ENCODE results near the gene TBC1D21.
A peak's percentile ranks its signal among the peaks of the same experiment; 100 is the strongest.

The TBC1D21 gene

DNA sequence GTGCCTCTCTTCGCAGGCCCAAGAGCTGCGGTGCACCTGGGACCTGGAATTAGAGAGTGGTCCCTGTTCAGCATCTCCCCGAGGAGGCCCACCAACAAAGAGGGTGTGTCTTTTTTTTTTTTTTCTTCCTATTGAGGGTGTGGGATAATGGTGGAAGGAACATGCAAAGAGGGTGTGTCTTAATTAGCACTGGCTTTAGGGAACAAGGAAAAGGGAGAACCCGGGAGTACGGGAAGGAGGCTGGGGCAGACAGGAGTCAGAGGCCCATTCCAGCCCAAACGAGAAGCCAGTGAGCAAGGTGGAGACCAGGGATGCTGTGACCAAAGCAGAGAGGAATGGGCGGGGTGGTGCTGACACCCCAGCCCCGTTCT lies 52.5 kb downstream of the TBC1D21 start:
- Histone ChIP-seq H3K4me3 (ENCODE audit: low read depth, low read length) (peak overlapping the region; percentile 89), H3K9me3 (ENCODE audit: severe bottlenecking) (no peaks in the 10 kb centered on the region), H3K27ac (peak overlapping the region; percentile 90), H3K36me3 (peaks cover 15% of the 10 kb centered on the region), H3K27me3 (ENCODE audit: insufficient read depth, low read depth, severe bottlenecking) (no peaks in the 10 kb centered on the region)
- no peak for DNase-seq
- TF ChIP-seq, protein P1, sequence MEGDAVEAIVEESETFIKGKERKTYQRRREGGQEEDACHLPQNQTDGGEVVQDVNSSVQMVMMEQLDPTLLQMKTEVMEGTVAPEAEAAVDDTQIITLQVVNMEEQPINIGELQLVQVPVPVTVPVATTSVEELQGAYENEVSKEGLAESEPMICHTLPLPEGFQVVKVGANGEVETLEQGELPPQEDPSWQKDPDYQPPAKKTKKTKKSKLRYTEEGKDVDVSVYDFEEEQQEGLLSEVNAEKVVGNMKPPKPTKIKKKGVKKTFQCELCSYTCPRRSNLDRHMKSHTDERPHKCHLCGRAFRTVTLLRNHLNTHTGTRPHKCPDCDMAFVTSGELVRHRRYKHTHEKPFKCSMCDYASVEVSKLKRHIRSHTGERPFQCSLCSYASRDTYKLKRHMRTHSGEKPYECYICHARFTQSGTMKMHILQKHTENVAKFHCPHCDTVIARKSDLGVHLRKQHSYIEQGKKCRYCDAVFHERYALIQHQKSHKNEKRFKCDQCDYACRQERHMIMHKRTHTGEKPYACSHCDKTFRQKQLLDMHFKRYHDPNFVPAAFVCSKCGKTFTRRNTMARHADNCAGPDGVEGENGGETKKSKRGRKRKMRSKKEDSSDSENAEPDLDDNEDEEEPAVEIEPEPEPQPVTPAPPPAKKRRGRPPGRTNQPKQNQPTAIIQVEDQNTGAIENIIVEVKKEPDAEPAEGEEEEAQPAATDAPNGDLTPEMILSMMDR (IDR thresholded peaks at IDR 0.05; ENCODE audit: low read depth, low read length): no peak

DNA sequence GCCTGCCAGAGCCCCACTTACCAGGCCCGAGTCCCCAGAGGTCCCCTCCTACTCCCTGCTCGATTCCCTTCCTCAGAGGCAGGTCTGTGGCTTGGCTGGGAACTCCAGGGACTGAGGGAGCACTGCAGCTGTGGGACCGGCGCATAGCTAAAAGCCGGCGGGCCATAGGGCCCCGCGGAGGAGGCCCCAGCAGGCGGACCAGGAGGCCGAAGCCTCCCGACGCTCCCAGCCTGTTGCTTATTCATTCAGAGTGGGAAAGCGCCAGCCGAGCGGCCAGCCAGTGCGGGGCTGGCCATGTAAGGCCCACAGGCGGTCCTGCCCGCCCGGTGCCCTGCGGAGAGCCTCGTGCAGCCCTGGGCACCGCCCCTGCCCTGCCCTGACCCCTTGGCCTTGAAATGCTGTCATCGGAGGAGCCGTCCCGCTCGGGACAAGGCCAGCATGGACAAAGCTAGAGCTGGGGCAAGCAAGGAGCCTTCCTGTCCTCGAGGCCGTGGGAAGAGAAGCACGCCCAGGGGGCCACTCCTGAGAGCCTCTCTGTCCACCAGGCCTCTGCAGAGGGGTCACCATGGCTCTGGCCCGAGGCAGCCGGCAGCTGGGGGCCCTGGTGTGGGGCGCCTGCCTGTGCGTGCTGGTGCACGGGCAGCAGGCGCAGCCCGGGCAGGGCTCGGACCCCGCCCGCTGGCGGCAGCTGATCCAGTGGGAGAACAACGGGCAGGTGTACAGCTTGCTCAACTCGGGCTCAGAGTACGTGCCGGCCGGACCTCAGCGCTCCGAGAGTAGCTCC lies 53.0 kb downstream of the TBC1D21 start, which contains the start of gene LOXL1:
Gene LOXL1, plus strand, starts transcription at position 244 of the 784 bp plus-strand sequence. Its CDS starts 322 bp downstream, at position 566.
- peaks cover 20% of the 10 kb centered on the region for H3K36me3 ChIP-seq
- no peaks in the 10 kb centered on the region for H3K9me3 ChIP-seq (ENCODE audit: severe bottlenecking)
- H3K27me3 ChIP-seq (ENCODE audit: insufficient read depth, low read depth, severe bottlenecking): no peaks in the 10 kb centered on the region
- peak within 1 kb of the TSS; percentile 89 for H3K4me3 ChIP-seq (ENCODE audit: low read depth, low read length)
- DNase-seq: peak; percentile 65
- TF ChIP-seq, protein P1 (IDR thresholded peaks at IDR 0.05; ENCODE audit: low read depth, low read length): no peak
- peak within 1 kb of the TSS; percentile 90 for H3K27ac ChIP-seq

DNA sequence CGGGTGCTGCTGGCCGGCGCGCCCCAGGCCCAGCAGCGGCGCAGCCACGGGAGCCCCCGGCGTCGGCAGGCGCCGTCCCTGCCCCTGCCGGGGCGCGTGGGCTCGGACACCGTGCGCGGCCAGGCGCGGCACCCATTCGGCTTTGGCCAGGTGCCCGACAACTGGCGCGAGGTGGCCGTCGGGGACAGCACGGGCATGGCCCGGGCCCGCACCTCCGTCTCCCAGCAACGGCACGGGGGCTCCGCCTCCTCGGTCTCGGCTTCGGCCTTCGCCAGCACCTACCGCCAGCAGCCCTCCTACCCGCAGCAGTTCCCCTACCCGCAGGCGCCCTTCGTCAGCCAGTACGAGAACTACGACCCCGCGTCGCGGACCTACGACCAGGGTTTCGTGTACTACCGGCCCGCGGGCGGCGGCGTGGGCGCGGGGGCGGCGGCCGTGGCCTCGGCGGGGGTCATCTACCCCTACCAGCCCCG lies 53.7 kb downstream of the TBC1D21 start:
- Histone ChIP-seq H3K27me3 (ENCODE audit: insufficient read depth, low read depth, severe bottlenecking) (no peaks in the 10 kb centered on the region), H3K36me3 (peaks cover 27% of the 10 kb centered on the region), H3K27ac (peak overlapping the region; percentile 90), H3K9me3 (ENCODE audit: severe bottlenecking) (no peaks in the 10 kb centered on the region), H3K4me3 (ENCODE audit: low read depth, low read length) (peak overlapping the region; percentile 89)
- TF ChIP-seq, protein P1 (IDR thresholded peaks at IDR 0.05; ENCODE audit: low read depth, low read length): no peak
- DNase-seq: no peak

DNA sequence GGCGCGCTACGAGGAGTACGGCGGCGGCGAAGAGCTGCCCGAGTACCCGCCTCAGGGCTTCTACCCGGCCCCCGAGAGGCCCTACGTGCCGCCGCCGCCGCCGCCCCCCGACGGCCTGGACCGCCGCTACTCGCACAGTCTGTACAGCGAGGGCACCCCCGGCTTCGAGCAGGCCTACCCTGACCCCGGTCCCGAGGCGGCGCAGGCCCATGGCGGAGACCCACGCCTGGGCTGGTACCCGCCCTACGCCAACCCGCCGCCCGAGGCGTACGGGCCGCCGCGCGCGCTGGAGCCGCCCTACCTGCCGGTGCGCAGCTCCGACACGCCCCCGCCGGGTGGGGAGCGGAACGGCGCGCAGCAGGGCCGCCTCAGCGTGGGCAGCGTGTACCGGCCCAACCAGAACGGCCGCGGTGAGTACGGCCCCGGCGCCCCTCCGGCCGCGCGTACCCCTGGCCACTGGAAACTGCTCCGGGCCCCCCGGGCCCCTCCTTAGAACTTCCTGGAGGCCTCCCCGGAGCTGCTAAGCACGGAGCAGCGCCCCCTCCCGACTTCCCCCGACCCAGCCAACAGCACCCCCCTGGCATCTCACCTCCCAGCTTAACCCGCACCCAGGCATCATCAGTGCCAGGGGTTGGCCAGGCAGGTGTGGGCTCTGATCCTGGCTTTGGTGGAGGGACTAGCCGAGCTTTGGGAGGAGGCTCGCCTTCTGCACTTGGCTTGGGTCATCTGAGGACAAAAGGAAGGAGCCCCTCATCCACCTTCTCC lies 54.3 kb downstream of the TBC1D21 start:
- Histone ChIP-seq H3K27ac (peak overlapping the region; percentile 90), H3K4me3 (ENCODE audit: low read depth, low read length) (peak overlapping the region; percentile 89), H3K27me3 (ENCODE audit: insufficient read depth, low read depth, severe bottlenecking) (no peaks in the 10 kb centered on the region), H3K36me3 (peaks cover 33% of the 10 kb centered on the region), H3K9me3 (ENCODE audit: severe bottlenecking) (no peaks in the 10 kb centered on the region)
- TF ChIP-seq, protein P1 (IDR thresholded peaks at IDR 0.05; ENCODE audit: low read depth, low read length): peak; percentile 59
- DNase-seq: peak; percentile 73

DNA sequence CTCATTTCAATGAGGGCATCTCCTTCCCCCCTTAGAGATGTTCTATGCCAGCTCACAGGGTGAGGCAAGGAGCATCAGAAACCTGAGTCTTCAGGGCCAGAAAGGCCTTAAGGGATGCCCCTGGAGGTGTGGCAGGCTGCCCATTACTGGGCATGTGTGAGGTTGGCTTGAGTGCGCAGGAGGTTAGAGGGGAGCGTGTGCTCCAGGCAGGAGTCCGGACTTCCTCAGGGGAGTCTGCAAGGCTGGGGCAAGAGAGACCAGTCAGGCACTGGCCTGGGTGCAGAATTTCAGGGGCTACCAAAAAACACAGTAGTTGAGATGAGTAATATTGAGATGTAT lies 54.8 kb downstream of the TBC1D21 start:
- no peaks in the 10 kb centered on the region for H3K27me3 ChIP-seq (ENCODE audit: insufficient read depth, low read depth, severe bottlenecking)
- peak overlapping the region; percentile 90 for H3K27ac ChIP-seq
- TF ChIP-seq, protein P1 (IDR thresholded peaks at IDR 0.05; ENCODE audit: low read depth, low read length): no peak
- no peak for DNase-seq
- H3K9me3 ChIP-seq (ENCODE audit: severe bottlenecking): no peaks in the 10 kb centered on the region
- peaks cover 36% of the 10 kb centered on the region for H3K36me3 ChIP-seq
- peak overlapping the region; percentile 89 for H3K4me3 ChIP-seq (ENCODE audit: low read depth, low read length)
